Activated T-helper 2 cell treated with anti-CD3 and anti-CD28 coated beads, Interferon-gamma antibody, Interleukin-2, Interleukin-4, amounts not matched to agents 10 μg/mL and 5 μg/mL and 100 μg/mL, durations not matched to agents 14 hours and 24 hours and 36 hours (primary cell): Measurements from ENCODE around the gene ERBB3. TPM values are rescaled to one million over a fixed set of nuclear protein-coding genes. Genes with fewer than 3 reads are reported as not detected.
"Not testable (repeated sequence)": the region's sequence is repeated elsewhere in the genome, so short reads cannot be mapped to it uniquely, and the experiment has no call there.

Experiments
- DNase-seq: peaks from one replicate; pipeline ENCODE4 v3.0.0; 2021; ENCODE audit warnings: low spot score
- H3K27ac Mint-ChIP-seq: one replicate; pipeline ENCODE4 v1.8.0; 2021; ENCODE audit warnings: mixed read lengths
- H3K27me3 Mint-ChIP-seq: one replicate; pipeline ENCODE4 v1.8.0; 2021; ENCODE audit warnings: low read depth, mixed read lengths
- H3K36me3 Mint-ChIP-seq: one replicate; pipeline ENCODE4 v1.8.0; 2021; ENCODE audit warnings: low read depth, mixed read lengths
- H3K4me1 Mint-ChIP-seq: one replicate; pipeline ENCODE4 v1.8.0; 2021; ENCODE audit warnings: low read depth, mixed read lengths
- H3K4me3 Mint-ChIP-seq: one replicate; pipeline ENCODE4 v1.8.0; 2021; ENCODE audit warnings: low read depth, mild to moderate bottlenecking, moderate library complexity, mixed read lengths
- H3K9me3 Mint-ChIP-seq: one replicate; pipeline ENCODE4 v1.8.0; 2021; ENCODE audit warnings: mixed read lengths
- intact Hi-C: fragments of 100-400 bp; cut with micrococcal nuclease; formaldehyde crosslinking; loops from one replicate; pipeline ENCODE4 v1.15.1; 2023
- total RNA-seq: library from RNA; stranded (reverse); gene quantifications from 2 replicates; pipeline ENCODE4 v1.2.3, GENCODE V29; 2022

ERBB3 gene
- total RNA-seq, 1 donor from 2014 or later: 0.71 TPM

GRCh38 chr12:56104109-56104814, 24.3 kb downstream of the ERBB3 start, which contains the start of gene PA2G4:
PA2G4 (plus strand) TSS chr12:56104559; CDS start chr12:56104738, 179 bp downstream.
- peak within 1 kb of the TSS; percentile 92 for H3K4me3 Mint-ChIP-seq
- intact Hi-C loops: loop anchor here (1.0 to 5.0 kb wide), 11 partner anchors 12 to 343 kb away; partner anchors contain the start of genes DNAJC14, PYM1, RPL41 and RPS26
- DNase-seq: peak; percentile 99
- peaks cover 51% of the 10 kb centered on the region for H3K4me1 Mint-ChIP-seq
- no peaks in the 10 kb centered on the region for H3K9me3 Mint-ChIP-seq
- no peaks in the 10 kb centered on the region for H3K27me3 Mint-ChIP-seq
- H3K27ac Mint-ChIP-seq: peak within 1 kb of the TSS; percentile 95
- peaks cover 50% of the 10 kb centered on the region for H3K36me3 Mint-ChIP-seq

- Mint-ChIP-seq H3K4me3 (peak overlapping the region; percentile 92), H3K36me3 (peaks cover 57% of the 10 kb centered on the region), H3K9me3 (no peaks in the 10 kb centered on the region), H3K27ac (peak overlapping the region; percentile 95), H3K4me1 (peaks cover 51% of the 10 kb centered on the region), H3K27me3 (no peaks in the 10 kb centered on the region)
- intact Hi-C loops: loop anchor here (1.0 to 5.0 kb wide), 11 partner anchors 11 to 342 kb away; partner anchors contain the start of genes DNAJC14, PYM1, RPL41 and RPS26
- no peak for DNase-seq
Measured at GRCh38 chr12:56104815-56105608, 25.0 kb downstream of the ERBB3 start.

- intact Hi-C loops: no loop called here
- Mint-ChIP-seq H3K9me3 (no peaks in the 10 kb centered on the region), H3K4me1 (peaks cover 51% of the 10 kb centered on the region), H3K27ac (peak overlapping the region; percentile 95), H3K36me3 (peaks cover 63% of the 10 kb centered on the region), H3K4me3 (peak overlapping the region; percentile 92), H3K27me3 (no peaks in the 10 kb centered on the region)
- DNase-seq: no peak
Measured at GRCh38 chr12:56105609-56105902, 25.6 kb downstream of the ERBB3 start.

- Mint-ChIP-seq H3K4me1 (peaks cover 40% of the 10 kb centered on the region), H3K36me3 (peaks cover 75% of the 10 kb centered on the region), H3K9me3 (no peaks in the 10 kb centered on the region), H3K27ac (peak overlapping the region; percentile 59), H3K27me3 (no peaks in the 10 kb centered on the region), H3K4me3 (peak overlapping the region; percentile 92)
- intact Hi-C loops: no loop called here
- no peak for DNase-seq
Measured at GRCh38 chr12:56107242-56107641, 27.3 kb downstream of the ERBB3 start.

GRCh38 chr12:56110571-56110970, 30.6 kb downstream of the ERBB3 start:
- no peaks in the 10 kb centered on the region for H3K27me3 Mint-ChIP-seq
- H3K9me3 Mint-ChIP-seq: no peaks in the 10 kb centered on the region
- no peak overlapping the region for H3K4me3 Mint-ChIP-seq
- no peak overlapping the region for H3K27ac Mint-ChIP-seq
- no peak for DNase-seq
- intact Hi-C loops: no loop called here
- peaks cover 88% of the 10 kb centered on the region for H3K36me3 Mint-ChIP-seq
- peaks cover 28% of the 10 kb centered on the region for H3K4me1 Mint-ChIP-seq

GRCh38 chr12:56114084-56114483, 34.1 kb downstream of the ERBB3 start:
- Mint-ChIP-seq H3K36me3 (peaks cover 69% of the 10 kb centered on the region), H3K4me3 (no peak overlapping the region), H3K27ac (peak overlapping the region; percentile 11), H3K4me1 (peaks cover 16% of the 10 kb centered on the region), H3K27me3 (no peaks in the 10 kb centered on the region), H3K9me3 (no peaks in the 10 kb centered on the region)
- no peak for DNase-seq
- intact Hi-C loops: no loop called here

GRCh38 chr12:56115329-56115728, 35.4 kb downstream of the ERBB3 start:
- no peaks in the 10 kb centered on the region for H3K9me3 Mint-ChIP-seq
- peak overlapping the region; percentile 99 for H3K27ac Mint-ChIP-seq
- DNase-seq: no peak
- peaks cover 57% of the 10 kb centered on the region for H3K36me3 Mint-ChIP-seq
- intact Hi-C loops: loop anchor here (5.0 kb wide), 5 partner anchors 118 to 517 kb away; partner anchors contain the start of genes ANKRD52, BAZ2A, CNPY2 and SUOX
- H3K27me3 Mint-ChIP-seq: no peaks in the 10 kb centered on the region
- H3K4me3 Mint-ChIP-seq: peak overlapping the region; percentile 99
- peaks cover 27% of the 10 kb centered on the region for H3K4me1 Mint-ChIP-seq

GRCh38 chr12:56116267-56117081, 36.5 kb downstream of the ERBB3 start, which contains the start of gene RPL41:
RPL41 (plus strand) TSS chr12:56116633.
- Mint-ChIP-seq H3K4me1 (peaks cover 27% of the 10 kb centered on the region), H3K27me3 (no peaks in the 10 kb centered on the region), H3K4me3 (peak within 1 kb of the TSS; percentile 99), H3K36me3 (peaks cover 57% of the 10 kb centered on the region), H3K9me3 (no peaks in the 10 kb centered on the region), H3K27ac (peak within 1 kb of the TSS; percentile 99)
- DNase-seq: peak; percentile 91
- intact Hi-C loops: loop anchor here (1.0 to 5.0 kb wide), 7 partner anchors 12 to 516 kb away; partner anchors contain the start of genes ANKRD52, BAZ2A, CNPY2 and PA2G4

- intact Hi-C loops: loop anchor here (2.0 to 5.0 kb wide), 6 partner anchors 76 to 515 kb away; partner anchors contain the start of genes ANKRD52, BAZ2A, CNPY2 and RPS26
- Mint-ChIP-seq H3K4me1 (peaks cover 27% of the 10 kb centered on the region), H3K4me3 (peak overlapping the region; percentile 99), H3K27ac (peak overlapping the region; percentile 99), H3K36me3 (peaks cover 61% of the 10 kb centered on the region)
- not testable (repeated sequence) for H3K9me3 Mint-ChIP-seq, H3K27me3 Mint-ChIP-seq, DNase-seq
Measured at GRCh38 chr12:56117082-56117706, 37.2 kb downstream of the ERBB3 start.

- intact Hi-C loops: loop anchor here (1.0 to 5.0 kb wide), 13 partner anchors 8 to 514 kb away; partner anchors contain the start of genes ANKRD52, BAZ2A, CNPY2 and MYL6
- Mint-ChIP-seq H3K4me1 (peaks cover 27% of the 10 kb centered on the region), H3K27ac (peak within 1 kb of the TSS; percentile 99), H3K9me3 (no peaks in the 10 kb centered on the region), H3K4me3 (peak within 1 kb of the TSS; percentile 99), H3K36me3 (peaks cover 58% of the 10 kb centered on the region), H3K27me3 (no peaks in the 10 kb centered on the region)
- peak; percentile 98 for DNase-seq
Measured at GRCh38 chr12:56117778-56118687, 38.1 kb downstream of the ERBB3 start, which contains the start of gene ZC3H10. ZC3H10 (plus strand) TSS chr12:56118266; CDS start chr12:56120563, 2,297 bp downstream.
